K562 (cell line): ENCODE measurements around the gene PSMD8. TPM values are rescaled to one million over a fixed set of nuclear protein-coding genes. Genes with fewer than 3 reads are reported as not detected.
A peak's percentile ranks its signal among the peaks of the same experiment; 100 is the strongest.

Source experiments
- ATAC-seq: fragments of 200-7000 bp; cut with Tn5 transposase; 3 replicates; pipeline ENCODE4 v1.9.1; 2020; ENCODE audit warnings: moderate library complexity
- BruUV-seq: library from RNA; stranded (reverse); fragments of 400-500 nt; replicated peaks from 2 replicates; lab custom pipeline; 2021; lab: Mats Ljungman, UMichigan
- CTCF ChIA-PET: fragments of 300-600 bp; formaldehyde crosslinking; extraction: SDS; loops from one replicate; lab custom pipeline; 2021; ENCODE audit warnings: low intra/inter-chr PET ratio; lab: Yijun Ruan, JAX
- POLR2A ChIA-PET: fragments of 300-600, 350-650 bp; sonication (Branson Sonifier 250); formaldehyde crosslinking; extraction: SDS; loops from one replicate; lab custom pipeline; 2021; ENCODE audit warnings: antibody characterized with exemption, inconsistent platforms; lab: Yijun Ruan, JAX
- DNase-seq, 4 experiments: peaks; one replicate each; pipeline versions ENCODE4 v3.0.0 to v3.0.0-alpha.2; 2011 to 2018; ENCODE audit warnings: low spot score in 3 of 4, mixed read lengths in 3 of 4; ENCODE audit errors: extremely low read depth in 1 of 4
- FAIRE-seq: peaks from 2 replicates; lab custom pipeline; 2011; peaks lifted over from hg19 to GRCh38; lab: Jason Lieb, UNC
- H2AFZ ChIP-seq: 2 replicates; pipeline ENCODE4 v1.6.0; 2011; ENCODE audit warnings: low read depth, low read length, control low read depth, inconsistent platforms
- H3K27ac ChIP-seq: fragments of 200-600 bp; 3 replicates; pipeline ENCODE4 v1.8.0; 2011; ENCODE audit warnings: low read depth, mild to moderate bottlenecking, control low read depth, inconsistent platforms, low read length, moderate library complexity, mixed read lengths; ENCODE audit errors: extremely low read depth
- H3K27me3 ChIP-seq, 2 experiments: fragments of 300-600 bp in 1 of 2; 2 replicates in 1 of 2; 3 replicates in 1 of 2; pipeline versions ENCODE4 v1.6.0 to v1.8.0; 2011; ENCODE audit warnings: inconsistent platforms in 2 of 2, low read length in 2 of 2, mild to moderate bottlenecking in 1 of 2, mixed read lengths in 1 of 2, moderate library complexity in 1 of 2; ENCODE audit not compliant: control insufficient read depth in 2 of 2, insufficient read depth in 2 of 2
- H3K36me3 ChIP-seq: fragments of 300-600 bp; 3 replicates; pipeline ENCODE4 v1.8.0; 2011; ENCODE audit warnings: mild to moderate bottlenecking, low read length, inconsistent platforms; ENCODE audit not compliant: control insufficient read depth, insufficient read depth
- H3K4me1 ChIP-seq, 2 experiments: fragments of 200-600 bp in 1 of 2; replicated peaks in 1 of 2; 2 replicates in 1 of 2; 3 replicates in 1 of 2; pipeline versions ENCODE4 v1.5.1 to v1.8.0; 2011; ENCODE audit warnings: inconsistent platforms in 2 of 2, low read length in 2 of 2, mild to moderate bottlenecking in 1 of 2, mixed read lengths in 1 of 2, moderate library complexity in 1 of 2; ENCODE audit not compliant: control insufficient read depth in 2 of 2, insufficient read depth in 2 of 2
- H3K4me2 ChIP-seq: 2 replicates; pipeline ENCODE4 v1.6.1; 2011; ENCODE audit warnings: low read length, control low read depth, inconsistent platforms, mixed read lengths; ENCODE audit not compliant: insufficient read depth
- H3K4me3 ChIP-seq: fragments of 200-600 bp; sonication (generic), shearing (Covaris generic); 2 replicates; pipeline ENCODE4 v1.5.1; 2016; ENCODE audit warnings: control low read depth, inconsistent platforms
- H3K79me2 ChIP-seq: fragments of 200-600 bp; 3 replicates; pipeline ENCODE4 v1.8.0; 2011; ENCODE audit warnings: low read length, inconsistent platforms; ENCODE audit not compliant: control insufficient read depth, insufficient read depth
- H3K9ac ChIP-seq, 2 experiments: 2 replicates each; pipeline versions ENCODE4 v1.6.0 to v1.6.1; 2011; ENCODE audit warnings: low read depth in 2 of 2, low read length in 2 of 2, control low read depth in 1 of 2, inconsistent platforms in 1 of 2, mild to moderate bottlenecking in 1 of 2, mixed read lengths in 1 of 2; ENCODE audit not compliant: insufficient read depth in 1 of 2
- H3K9me1 ChIP-seq: one replicate; pipeline ENCODE4 v1.6.0; 2011; ENCODE audit warnings: inconsistent platforms, mild to moderate bottlenecking, low read length, moderate library complexity; ENCODE audit not compliant: control insufficient read depth, insufficient read depth
- H3K9me3 ChIP-seq: replicated peaks from 2 replicates; pipeline ENCODE4 v1.5.1; 2011; ENCODE audit warnings: low read depth, low read length, inconsistent platforms; ENCODE audit not compliant: control insufficient read depth, insufficient read depth
- H4K20me1 ChIP-seq: replicated peaks from 2 replicates; pipeline ENCODE4 v1.6.1; 2011; ENCODE audit warnings: low read length, inconsistent platforms, mixed read lengths; ENCODE audit not compliant: control insufficient read depth, insufficient read depth
- BRF2 ChIP-seq: IDR thresholded peaks from 3 replicates; pipeline ENCODE4 v1.6.1; 2011; ENCODE audit warnings: borderline replicate concordance, mild to moderate bottlenecking; ENCODE audit not compliant: insufficient read length, insufficient read depth
- CEBPB ChIP-seq: fragments of 450-650 bp; IDR thresholded peaks from 2 replicates; pipeline ENCODE4 v1.6.1; 2016; ENCODE audit warnings: missing genetic modification characterization, missing compliant biosample characterization
- IRF2 ChIP-seq: sonication (generic); formaldehyde crosslinking; IDR thresholded peaks from 2 replicates; pipeline ENCODE4 v1.8.1; 2022; ENCODE audit warnings: mild to moderate bottlenecking, missing genetic modification reagents
- MTF1 ChIP-seq: fragments of 250-450 bp; sonication (Bioruptor Pico); IDR thresholded peaks from 2 replicates; pipeline ENCODE4 v1.9.0; 2021; ENCODE audit warnings: moderate library complexity, mild to moderate bottlenecking, inconsistent platforms, borderline replicate concordance
- SNAPC5 ChIP-seq: fragments of 250-450 bp; sonication (Bioruptor Pico); IDR thresholded peaks from 2 replicates; pipeline ENCODE4 v1.8.0; 2021; ENCODE audit warnings: moderate library complexity, mild to moderate bottlenecking, inconsistent platforms
- WGBS: fragments of 100-300 bp; shearing (Covaris generic); methylation state at CpG from one replicate; pipeline ENCODE4 v1.1.6; 2016; ENCODE audit warnings: low coverage, mixed read lengths; ENCODE audit not compliant: insufficient coverage; ENCODE audit errors: missing lambda C conversion rate; 5-methylcytosine and 5-hydroxymethylcytosine counted together
- in situ Hi-C: fragments of 300-500 bp; cut with MboI; formaldehyde crosslinking; loops from 4 replicates; pipeline ENCODE4 v1.15.0; 2018; ENCODE audit warnings: inconsistent platforms, mixed read lengths
- intact Hi-C: fragments of 100-400 bp; cut with micrococcal nuclease; formaldehyde crosslinking; loops from 2 replicates; pipeline ENCODE4 v1.14.2; 2022
- polyA plus RNA-seq, 8 experiments: library from polyadenylated mRNA; depleted of rRNA in 4 of 8; stranded (reverse) in 5 of 8; unstranded in 3 of 8; fragments of >200 nt; fragmentation: Nextera tagmentation in 2 of 8; fragmentation: Illumina TruSeq in 1 of 8; extraction: Ambion mirVana in 2 of 8; extraction: Trizol in 1 of 8; gene quantifications; 2 replicates each; pipeline versions ENCODE4 v1.2.1 to v1.2.3, GENCODE V29; 2011 to 2014; ENCODE audit warnings: inconsistent platforms in 1 of 8, missing spikeins in 1 of 8
- total RNA-seq, 7 experiments: library from RNA; depleted of rRNA in 6 of 7; stranded (reverse); fragments of >200 nt in 6 of 7; fragmentation: Illumina TruSeq in 2 of 7; extraction: Trizol in 2 of 7; gene quantifications; 2 replicates each; pipeline versions ENCODE4 v1.2.1 to v1.2.3, GENCODE V29; 2011 to 2021; ENCODE audit warnings: low replicate concordance in 1 of 7

The PSMD8 gene
- total and polyA plus RNA-seq, 9 of the 15 experiments (the other 6 are each of a cell fraction or from before 2014, with no cell fraction given): 130 to 583 (median 315) TPM

- no peak for TF ChIP-seq BRF2
- no peak for TF ChIP-seq MTF1 (CRISPR knock-in tag)
- no peak for TF ChIP-seq IRF2
These were observed 4.1 kb upstream of the PSMD8 start (continued) for GRCh38 chr19:38370299-38370698.

GRCh38 chr19:38371081-38371480, 3.3 kb upstream of the PSMD8 start:
- FAIRE-seq (no peak), ATAC-seq (no peak), DNase-seq (no peak)
- POLR2A ChIA-PET: interaction anchor here (0.6 kb wide), 2 partner anchors 38 to 40 kb away, joined by 3 read pairs; no protein-coding TSS in a partner anchor
- BruUV-seq: no TSS peak
- Histone ChIP-seq H3K27me3 (no peaks in the 10 kb centered on the region), H3K4me2 (no peak overlapping the region), H3K79me2 (peaks cover 16% of the 10 kb centered on the region), H3K36me3 (peaks cover 5% of the 10 kb centered on the region; the same call in 2 of the 3 replicates), H3K4me1 (peaks cover 10 to 14% of the 10 kb centered on the region in 2 experiments; a peak in 4 of 5 replicates), H3K9ac (no peak overlapping the region), H3K9me1 (no peaks in the 10 kb centered on the region), H4K20me1 (peaks cover 9% of the 10 kb centered on the region; the same call in 1 of the 2 replicates), H3K27ac (no peak overlapping the region), H3K4me3 (no peak overlapping the region), H3K9me3 (no peaks in the 10 kb centered on the region; the same call in 1 of the 2 replicates), H2AFZ (peak overlapping the region; percentile 80; the same call in 1 of the 2 replicates)
- CTCF ChIA-PET: no interaction called here
- in situ Hi-C loops: no loop called here
- WGBS: 74% methylated on average over 6 of the region's 6 CpGs
- TF ChIP-seq SNAPC5 (CRISPR knock-in tag) (no peak), CEBPB (peak; percentile 38; the same call in 1 of the 2 replicates)
- intact Hi-C loops: no loop called here
